ENCODE data around the gene PIP4P1. TPM values are rescaled to one million over a fixed set of nuclear protein-coding genes. Genes with fewer than 3 reads are reported as not detected.

PIP4P1 gene
- polyA plus RNA-seq, 2 of the 4 experiments (the other 2 are of a cell fraction), result 30.4 to 35.8 TPM

DNA sequence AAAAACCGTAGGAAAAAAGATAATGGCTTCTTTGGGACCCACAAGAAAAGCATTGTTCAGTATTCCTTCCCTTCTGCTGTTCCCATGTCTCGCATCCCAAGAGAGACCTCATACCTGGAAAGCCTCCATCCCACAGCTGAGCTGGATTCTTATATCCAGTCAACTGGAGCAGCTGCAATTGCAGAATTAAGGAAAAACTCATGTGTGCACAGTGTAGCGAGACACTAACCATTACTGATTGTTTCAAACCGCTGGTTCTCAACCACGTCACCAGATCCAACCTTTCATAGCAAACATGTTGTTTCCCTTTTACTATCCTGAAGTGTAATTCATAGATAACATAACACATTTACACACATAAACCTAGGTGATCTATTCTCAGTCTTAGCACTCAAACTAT is 38.6 kb upstream of the PIP4P1 start (continued):
- TF ChIP-seq EHMT2 (IDR thresholded peaks at IDR 0.05; ENCODE audit: low read depth) (no peak), FOXS1 (CRISPR knock-in tag; IDR thresholded peaks at IDR 0.05) (no peak), HOXA7 (CRISPR knock-in tag; IDR thresholded peaks at IDR 0.05) (no peak), ZNF302 (CRISPR knock-in tag; IDR thresholded peaks at IDR 0.05) (no peak)
- TF ChIP-seq, protein P1, sequence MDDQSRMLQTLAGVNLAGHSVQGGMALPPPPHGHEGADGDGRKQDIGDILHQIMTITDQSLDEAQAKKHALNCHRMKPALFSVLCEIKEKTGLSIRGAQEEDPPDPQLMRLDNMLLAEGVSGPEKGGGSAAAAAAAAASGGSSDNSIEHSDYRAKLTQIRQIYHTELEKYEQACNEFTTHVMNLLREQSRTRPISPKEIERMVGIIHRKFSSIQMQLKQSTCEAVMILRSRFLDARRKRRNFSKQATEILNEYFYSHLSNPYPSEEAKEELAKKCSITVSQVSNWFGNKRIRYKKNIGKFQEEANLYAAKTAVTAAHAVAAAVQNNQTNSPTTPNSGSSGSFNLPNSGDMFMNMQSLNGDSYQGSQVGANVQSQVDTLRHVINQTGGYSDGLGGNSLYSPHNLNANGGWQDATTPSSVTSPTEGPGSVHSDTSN (IDR thresholded peaks at IDR 0.05), result no peak

DNA sequence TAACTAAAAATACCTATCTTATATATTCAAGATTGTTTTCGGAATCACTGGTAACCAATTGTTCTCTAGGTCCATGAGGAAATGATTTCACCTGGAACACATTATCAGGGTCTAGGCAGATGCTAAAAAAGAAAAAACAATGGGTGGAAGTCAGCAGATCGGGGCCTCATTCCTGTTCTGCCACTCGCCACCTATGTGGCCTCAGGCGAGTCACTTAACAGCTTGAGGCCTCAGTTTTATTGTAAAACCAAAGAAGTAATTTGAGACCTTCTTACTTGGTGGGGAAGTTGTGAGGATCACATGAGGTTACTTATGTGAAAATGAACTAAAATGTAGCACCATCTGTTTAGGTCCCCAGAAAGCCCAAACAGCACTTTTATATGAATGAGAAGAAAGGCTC is 37.9 kb upstream of the PIP4P1 start:
- CTCF ChIA-PET, result interaction anchor here (0.6 to 1.4 kb wide), 2 partner anchors 11 to 24 kb away, joined by 3 read pairs; no protein-coding TSS in a partner anchor
- WGBS (ENCODE audit: missing lambda C conversion rate), result 85% methylated on average over 4 of the region's 4 CpGs
- POLR2A ChIA-PET, result interaction anchor here (0.6 kb wide), 2 partner anchors 37 to 156 kb away, joined by 3 to 8 read pairs; no protein-coding TSS in a partner anchor
- Histone ChIP-seq H3K4me3 (no peak overlapping the region), H3K4me1 (peaks cover 8% of the 10 kb centered on the region), H3K9me3 (no peaks in the 10 kb centered on the region), H3K27ac (no peak overlapping the region), H3K4me2 (no peak overlapping the region)
- ATAC-seq (no peak), DNase-seq (ENCODE audit: low read depth in 1 of 2, low spot score in 1 of 2) (no peak), FAIRE-seq (no peak)
- no peak for TF ChIP-seq ZC3H11A (IDR thresholded peaks at IDR 0.05)
- TF ChIP-seq JUNB (IDR thresholded peaks at IDR 0.05), result no peak
- TF ChIP-seq ESRRA (IDR thresholded peaks at IDR 0.05; ENCODE audit: borderline replicate concordance, low read length), result no peak
- TF ChIP-seq ZSCAN20 (CRISPR knock-in tag; IDR thresholded peaks at IDR 0.05), result no peak
- TF ChIP-seq, protein P2, sequence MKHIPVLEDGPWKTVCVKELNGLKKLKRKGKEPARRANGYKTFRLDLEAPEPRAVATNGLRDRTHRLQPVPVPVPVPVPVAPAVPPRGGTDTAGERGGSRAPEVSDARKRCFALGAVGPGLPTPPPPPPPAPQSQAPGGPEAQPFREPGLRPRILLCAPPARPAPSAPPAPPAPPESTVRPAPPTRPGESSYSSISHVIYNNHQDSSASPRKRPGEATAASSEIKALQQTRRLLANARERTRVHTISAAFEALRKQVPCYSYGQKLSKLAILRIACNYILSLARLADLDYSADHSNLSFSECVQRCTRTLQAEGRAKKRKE (CRISPR knock-in tag; IDR thresholded peaks at IDR 0.05; ENCODE audit: low read depth), result no peak
- no peak for TF ChIP-seq PHF8 (IDR thresholded peaks at IDR 0.05; ENCODE audit: borderline replicate concordance, low read depth)
- no peak for TF ChIP-seq TFCP2L1 (CRISPR knock-in tag; IDR thresholded peaks at IDR 0.05)
- no peak for TF ChIP-seq SREBF2 (IDR thresholded peaks at IDR 0.05)
- no peak for TF ChIP-seq KDM5A (IDR thresholded peaks at IDR 0.05)
- no peak for TF ChIP-seq TP53 (CRISPR knock-in tag; IDR thresholded peaks at IDR 0.05)
- no peak for TF ChIP-seq SMC3 (IDR thresholded peaks at IDR 0.05)
- no peak for TF ChIP-seq RNF2 (IDR thresholded peaks at IDR 0.05; ENCODE audit: borderline replicate concordance, low read depth)
- no peak for TF ChIP-seq RCOR1 (IDR thresholded peaks at IDR 0.05; ENCODE audit: low read depth, low read length)
- no peak for TF ChIP-seq HEYL (CRISPR knock-in tag; IDR thresholded peaks at IDR 0.05)
- TF ChIP-seq, protein P3, sequence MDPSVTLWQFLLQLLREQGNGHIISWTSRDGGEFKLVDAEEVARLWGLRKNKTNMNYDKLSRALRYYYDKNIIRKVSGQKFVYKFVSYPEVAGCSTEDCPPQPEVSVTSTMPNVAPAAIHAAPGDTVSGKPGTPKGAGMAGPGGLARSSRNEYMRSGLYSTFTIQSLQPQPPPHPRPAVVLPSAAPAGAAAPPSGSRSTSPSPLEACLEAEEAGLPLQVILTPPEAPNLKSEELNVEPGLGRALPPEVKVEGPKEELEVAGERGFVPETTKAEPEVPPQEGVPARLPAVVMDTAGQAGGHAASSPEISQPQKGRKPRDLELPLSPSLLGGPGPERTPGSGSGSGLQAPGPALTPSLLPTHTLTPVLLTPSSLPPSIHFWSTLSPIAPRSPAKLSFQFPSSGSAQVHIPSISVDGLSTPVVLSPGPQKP (IDR thresholded peaks at IDR 0.05; ENCODE audit: low read depth, low read length), result no peak
- TF ChIP-seq CBX2 (IDR thresholded peaks at IDR 0.05; ENCODE audit: borderline replicate concordance, low read depth), result no peak
- TF ChIP-seq HOXB5 (CRISPR knock-in tag; IDR thresholded peaks at IDR 0.05), result no peak
- TF ChIP-seq, protein P4, sequence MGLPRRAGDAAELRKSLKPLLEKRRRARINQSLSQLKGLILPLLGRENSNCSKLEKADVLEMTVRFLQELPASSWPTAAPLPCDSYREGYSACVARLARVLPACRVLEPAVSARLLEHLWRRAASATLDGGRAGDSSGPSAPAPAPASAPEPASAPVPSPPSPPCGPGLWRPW (IDR thresholded peaks at IDR 0.05), result no peak

DNA sequence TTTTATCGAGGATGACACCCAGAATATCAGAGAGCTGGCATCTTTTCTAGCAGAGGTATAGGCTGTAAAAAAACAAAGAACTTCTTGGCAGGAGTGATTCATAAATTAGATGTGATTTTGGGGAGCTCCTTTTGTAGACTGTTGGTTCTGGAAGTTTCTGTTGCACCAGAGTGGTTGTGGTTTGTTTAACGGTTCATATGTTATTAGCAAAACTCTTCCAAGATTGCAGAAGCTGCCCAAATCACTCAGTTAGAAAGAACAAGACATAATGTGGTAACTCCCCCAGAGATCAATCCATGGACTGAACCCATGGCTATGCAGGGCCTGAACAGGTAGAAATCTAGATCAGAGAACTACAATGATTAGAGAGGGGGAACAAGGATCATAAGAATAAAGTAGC is 37.4 kb upstream of the PIP4P1 start:
- Histone ChIP-seq H3K4me2 (no peak overlapping the region), H3K9me3 (no peaks in the 10 kb centered on the region), H3K27ac (no peak overlapping the region), H3K4me3 (no peak overlapping the region), H3K4me1 (peaks cover 8% of the 10 kb centered on the region)
- FAIRE-seq, result no peak
- 24% methylated on average over 2 of the region's 2 CpGs for WGBS (ENCODE audit: missing lambda C conversion rate)
- POLR2A ChIA-PET, result interaction anchor here (0.6 kb wide), 2 partner anchors 36 to 156 kb away, joined by 3 to 8 read pairs; no protein-coding TSS in a partner anchor
- DNase-seq (ENCODE audit: low read depth in 1 of 2, low spot score in 1 of 2), result no peak
- TF ChIP-seq NR3C1 (IDR thresholded peaks at IDR 0.05) (no peak), RCOR1 (IDR thresholded peaks at IDR 0.05; ENCODE audit: low read depth, low read length) (no peak), ZC3H11A (IDR thresholded peaks at IDR 0.05) (no peak), POLR2A (IDR thresholded peaks at IDR 0.05; ENCODE audit: low read length) (no peak)
- CTCF ChIA-PET, result interaction anchor here (0.6 kb wide), 2 partner anchors 17 to 23 kb away, joined by 3 read pairs; no protein-coding TSS in a partner anchor
- ATAC-seq, result no peak
